Fibroblast of villous mesenchyme (primary cell): ENCODE data around the gene RAB3A. TPM values are rescaled to one million over a fixed set of nuclear protein-coding genes. Genes with fewer than 3 reads are reported as not detected.

Experiments
- DNase-seq: peaks from one replicate; pipeline ENCODE4 v3.0.0-alpha.2; 2010; ENCODE audit warnings: low read depth
- H3K4me3 ChIP-seq: 2 replicates; pipeline ENCODE4 v1.5.1; 2011; ENCODE audit warnings: low read depth, mild to moderate bottlenecking, low read length
- total RNA-seq: library from RNA; depleted of rRNA; stranded (reverse); fragments of >200 nt; gene quantifications from 2 replicates; pipeline ENCODE4 v1.2.3, GENCODE V29; 2012
- TF ChIP-seq, protein P1 (sequence below): IDR thresholded peaks from 2 replicates; pipeline ENCODE4 v1.5.1; 2012; ENCODE audit warnings: low read depth, mild to moderate bottlenecking, low read length; ENCODE audit not compliant: insufficient read depth

RAB3A gene
- 0.97 and 1.3 TPM in 2 replicates for total RNA-seq

GRCh38 chr19:18203863-18204393 lies at the start of gene RAB3A:
Gene RAB3A (minus strand): TSS chr19:18204042. CDS start chr19:18202740, 1,302 bp downstream.
- TF ChIP-seq, protein P1, sequence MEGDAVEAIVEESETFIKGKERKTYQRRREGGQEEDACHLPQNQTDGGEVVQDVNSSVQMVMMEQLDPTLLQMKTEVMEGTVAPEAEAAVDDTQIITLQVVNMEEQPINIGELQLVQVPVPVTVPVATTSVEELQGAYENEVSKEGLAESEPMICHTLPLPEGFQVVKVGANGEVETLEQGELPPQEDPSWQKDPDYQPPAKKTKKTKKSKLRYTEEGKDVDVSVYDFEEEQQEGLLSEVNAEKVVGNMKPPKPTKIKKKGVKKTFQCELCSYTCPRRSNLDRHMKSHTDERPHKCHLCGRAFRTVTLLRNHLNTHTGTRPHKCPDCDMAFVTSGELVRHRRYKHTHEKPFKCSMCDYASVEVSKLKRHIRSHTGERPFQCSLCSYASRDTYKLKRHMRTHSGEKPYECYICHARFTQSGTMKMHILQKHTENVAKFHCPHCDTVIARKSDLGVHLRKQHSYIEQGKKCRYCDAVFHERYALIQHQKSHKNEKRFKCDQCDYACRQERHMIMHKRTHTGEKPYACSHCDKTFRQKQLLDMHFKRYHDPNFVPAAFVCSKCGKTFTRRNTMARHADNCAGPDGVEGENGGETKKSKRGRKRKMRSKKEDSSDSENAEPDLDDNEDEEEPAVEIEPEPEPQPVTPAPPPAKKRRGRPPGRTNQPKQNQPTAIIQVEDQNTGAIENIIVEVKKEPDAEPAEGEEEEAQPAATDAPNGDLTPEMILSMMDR: no peak
- peak within 1 kb of the TSS; percentile 86 for H3K4me3 ChIP-seq
- DNase-seq: peak; percentile 100

DNA sequence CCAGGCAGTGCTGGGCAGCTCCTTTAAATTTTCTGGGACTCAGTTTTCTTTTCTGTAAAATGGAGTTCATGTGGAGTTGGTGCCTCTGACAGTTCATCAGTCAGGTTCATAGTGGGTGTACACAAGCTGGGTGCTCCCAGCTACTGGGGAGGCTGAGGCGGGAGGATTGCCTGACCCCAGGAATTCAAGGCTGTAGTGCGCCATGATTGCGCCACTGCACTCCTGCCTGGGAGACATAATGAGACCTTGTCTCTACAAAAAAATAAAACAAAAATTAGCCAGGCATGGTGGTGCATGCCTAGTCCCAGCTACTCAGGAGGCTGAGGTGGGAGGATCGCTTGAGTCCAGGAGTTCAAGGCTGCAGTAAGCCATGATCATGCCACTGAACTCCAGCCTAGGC lies 49.3 kb upstream of the RAB3A start:
- DNase-seq: no peak
- H3K4me3 ChIP-seq: no peak overlapping the region

DNA sequence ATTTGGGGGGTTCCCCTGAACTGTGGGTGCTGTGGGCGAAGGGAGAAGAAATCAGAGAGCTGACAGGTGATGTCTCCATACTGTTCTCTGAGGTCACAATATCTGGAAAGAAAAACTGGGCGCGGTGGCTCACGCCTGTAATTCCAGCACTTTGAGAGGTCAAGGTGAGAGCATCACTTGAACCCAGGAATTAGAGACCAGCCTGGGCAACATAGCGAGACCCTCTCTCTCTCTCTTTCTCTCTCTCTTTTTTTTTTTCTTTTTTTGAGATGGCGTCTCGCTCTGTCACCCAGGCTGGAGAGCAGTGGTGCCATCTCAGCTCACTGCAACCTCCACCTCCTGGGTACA lies 48.5 kb upstream of the RAB3A start:
- TF ChIP-seq, protein P1: no peak
- no peak for DNase-seq
- no peak overlapping the region for H3K4me3 ChIP-seq

More for the DNA sequence above, 49.3 kb upstream of the RAB3A start:
- TF ChIP-seq, protein P1: no peak

DNA sequence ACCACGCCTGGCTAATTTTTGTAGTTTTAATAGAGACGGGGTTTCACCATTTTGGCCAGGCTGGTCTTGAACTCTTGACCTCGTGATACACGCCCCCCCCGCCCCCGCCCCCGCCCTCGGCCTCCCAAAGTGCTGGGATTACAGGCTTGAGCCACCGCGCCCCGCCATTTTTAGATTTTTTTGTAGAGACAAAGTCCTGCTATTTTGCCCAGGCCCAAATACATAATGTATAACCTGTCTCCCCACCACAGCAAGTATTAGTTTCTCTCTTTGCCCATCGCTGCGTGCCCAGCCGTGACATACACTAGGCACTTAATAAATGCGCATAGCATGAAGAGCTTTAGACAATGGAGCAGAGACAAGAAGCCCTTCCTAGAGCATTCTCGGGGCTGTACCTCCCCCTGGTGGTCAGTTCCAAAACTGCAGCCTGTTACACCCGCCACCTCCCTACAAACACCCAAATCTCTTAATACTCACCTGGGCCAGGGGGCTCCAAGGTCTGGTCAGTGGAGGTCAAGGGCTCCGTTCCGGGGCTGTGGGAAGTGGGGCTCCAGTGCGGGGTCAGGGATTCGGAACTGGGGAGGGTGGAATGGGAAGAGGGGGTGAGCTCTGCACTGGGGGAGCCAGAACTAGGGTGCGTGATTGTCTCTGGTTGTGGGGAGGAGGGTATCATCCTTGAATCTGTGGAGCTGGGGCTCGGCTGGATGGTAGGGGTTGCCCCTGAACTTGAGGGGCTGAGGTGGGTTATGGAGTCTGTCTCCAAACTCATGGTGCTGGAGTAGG lies 47.9 kb upstream of the RAB3A start:
- DNase-seq: peak; percentile 67
- H3K4me3 ChIP-seq: no peak overlapping the region

DNA sequence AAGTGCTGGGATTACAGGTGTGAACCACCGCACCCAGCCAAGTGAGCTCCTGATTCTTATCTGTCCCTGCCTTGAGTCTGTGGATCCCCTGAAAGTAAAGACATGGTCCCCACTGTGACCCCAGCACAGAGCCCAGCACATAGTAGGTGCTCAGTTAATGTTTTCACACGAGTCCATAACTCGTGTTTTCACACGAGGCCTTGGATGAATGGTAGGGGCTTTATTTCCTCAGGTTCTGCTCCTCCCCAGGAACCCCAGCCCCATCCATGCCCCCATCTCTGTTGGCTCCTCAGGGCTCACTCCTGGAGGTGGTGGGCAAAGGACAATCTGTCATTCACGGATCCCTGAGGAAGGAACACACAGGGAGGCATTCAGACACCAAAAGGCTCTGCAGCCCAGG lies 46.0 kb upstream of the RAB3A start:
- H3K4me3 ChIP-seq: no peak overlapping the region
- DNase-seq: no peak
- TF ChIP-seq, protein P1: no peak

More for the DNA sequence above, 47.9 kb upstream of the RAB3A start:
- TF ChIP-seq, protein P1: peak; percentile 92

DNA sequence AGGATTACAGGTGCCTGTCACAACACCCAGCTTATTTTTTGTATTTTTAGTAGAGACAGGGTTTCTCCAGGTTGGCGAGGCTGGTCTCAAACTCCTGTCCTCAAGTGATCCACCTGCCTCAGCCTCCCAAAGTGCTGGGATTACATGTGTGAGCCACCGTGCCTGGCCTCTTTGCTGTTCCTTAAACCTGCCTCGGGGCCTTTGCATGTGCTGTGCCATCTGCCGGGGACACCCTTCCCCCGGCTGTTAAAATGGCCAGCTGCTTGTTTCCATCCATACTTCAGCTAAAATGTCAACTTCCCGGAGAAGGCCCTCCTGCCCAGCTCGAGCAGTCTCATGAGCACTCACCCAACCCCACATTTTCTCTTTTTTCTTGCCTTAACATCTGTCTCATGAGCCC lies 41.5 kb upstream of the RAB3A start:
- no peak overlapping the region for H3K4me3 ChIP-seq
- DNase-seq: no peak
- TF ChIP-seq, protein P1: no peak

DNA sequence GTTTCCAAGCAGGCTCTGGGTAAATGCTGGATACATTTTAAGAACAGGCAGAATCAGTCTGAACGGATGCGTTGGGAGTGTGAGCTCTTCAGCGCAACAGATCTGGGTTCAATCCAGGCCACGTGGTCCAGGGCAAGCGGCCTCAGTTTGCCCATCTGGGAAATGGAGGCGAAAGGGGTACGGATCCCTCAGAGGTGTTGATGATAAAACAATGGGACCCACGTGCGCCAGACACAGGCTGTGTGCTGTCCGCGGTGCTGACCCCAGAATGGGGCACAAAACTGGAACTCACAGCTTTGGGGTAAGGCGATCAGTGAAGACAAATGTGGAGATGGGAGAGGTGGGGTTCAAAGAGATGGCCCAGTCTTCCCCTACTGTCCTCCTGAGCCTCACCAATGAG lies 35.5 kb upstream of the RAB3A start:
- TF ChIP-seq, protein P1: no peak
- DNase-seq: no peak
- no peak overlapping the region for H3K4me3 ChIP-seq
